HEK293T (cell line): ENCODE data around the gene PLXDC1.

ENCODE experiments used
- CTBP1 ChIP-seq: fragments of 450-650 bp; IDR thresholded peaks from 2 replicates; pipeline ENCODE4 v1.6.1; 2016; ENCODE audit warnings: borderline replicate concordance
- FOXA1 ChIP-seq: fragments of 450-650 bp; IDR thresholded peaks from 2 replicates; pipeline ENCODE4 v1.6.1; 2016; ENCODE audit warnings: mild to moderate bottlenecking
- FOXK2 ChIP-seq: fragments of 450-650 bp; IDR thresholded peaks from 2 replicates; pipeline ENCODE4 v1.6.1; 2016; ENCODE audit warnings: mild to moderate bottlenecking
- SUZ12 ChIP-seq: fragments of 450-650 bp; IDR thresholded peaks from 2 replicates; pipeline ENCODE4 v1.6.1; 2016; ENCODE audit warnings: mild to moderate bottlenecking
- ZNF384 ChIP-seq: fragments of 450-650 bp; IDR thresholded peaks from 2 replicates; pipeline ENCODE4 v1.6.1; 2016

DNA sequence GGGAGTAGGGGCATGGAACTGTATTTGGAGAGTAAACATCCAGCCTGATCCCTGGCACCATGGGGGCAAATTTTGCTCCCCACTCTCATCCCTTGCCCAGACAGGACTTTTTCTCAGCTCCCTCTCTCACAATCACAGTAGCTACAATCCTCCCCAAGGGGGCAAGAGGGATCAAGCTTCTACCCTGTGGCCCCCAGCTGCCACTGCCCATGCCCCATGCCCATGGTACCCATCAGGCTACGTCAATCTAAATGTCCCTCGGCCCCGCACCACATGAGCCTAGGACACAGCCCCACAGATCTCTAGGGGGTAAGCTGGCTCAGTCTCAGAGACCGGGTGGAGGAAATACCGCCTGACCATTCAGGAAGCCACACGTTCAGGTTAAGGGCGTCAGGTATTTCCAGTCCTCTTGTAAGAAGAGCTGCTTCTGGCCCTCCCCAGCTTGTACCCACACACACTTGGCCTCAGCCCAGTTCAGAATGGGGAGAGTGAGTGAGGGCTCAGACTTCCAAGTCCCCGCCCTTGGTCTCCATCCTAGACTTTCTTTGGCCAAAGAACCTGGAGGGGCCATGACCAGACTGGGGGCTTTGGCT, 44.2 kb upstream of the PLXDC1 start:
- TF ChIP-seq FOXA1: no peak
- TF ChIP-seq SUZ12: no peak
- no peak for TF ChIP-seq FOXK2
- TF ChIP-seq ZNF384: no peak
- no peak for TF ChIP-seq CTBP1
